Smooth muscle cell (in vitro differentiated cells): ENCODE results near the gene STRA6. TPM values are rescaled to one million over a fixed set of nuclear protein-coding genes. Genes with fewer than 3 reads are reported as not detected.

Experiments used
- DNase-seq: peaks from one replicate; lab custom pipeline; 2025; ENCODE audit not compliant: unreplicated experiment; lab: John Stamatoyannopoulos, UW
- H2AFZ ChIP-seq: fragments of 200-600 bp; sonication (generic); 2 replicates; pipeline ENCODE4 v1.6.0; 2016; ENCODE audit warnings: antibody characterized with exemption, low read depth, mild to moderate bottlenecking
- H3F3A ChIP-seq: fragments of 200-600 bp; sonication (generic); 2 replicates; pipeline ENCODE4 v1.6.0; 2017; ENCODE audit warnings: antibody characterized with exemption, low read depth
- H3K27ac ChIP-seq: fragments of 200-600 bp; sonication (generic); 2 replicates; pipeline ENCODE4 v1.5.1; 2016; ENCODE audit warnings: low read depth, mild to moderate bottlenecking
- H3K27me3 ChIP-seq: fragments of 200-600 bp; sonication (generic); 2 replicates; pipeline ENCODE4 v1.6.1; 2016; ENCODE audit warnings: low read depth, mild to moderate bottlenecking
- H3K36me3 ChIP-seq: fragments of 200-600 bp; sonication (generic); 2 replicates; pipeline ENCODE4 v1.5.1; 2016; ENCODE audit warnings: low read depth
- H3K4me1 ChIP-seq: fragments of 200-600 bp; sonication (generic); 2 replicates; pipeline ENCODE4 v1.5.1; 2016; ENCODE audit warnings: low read depth
- H3K4me2 ChIP-seq: fragments of 200-600 bp; sonication (generic); 2 replicates; pipeline ENCODE4 v1.6.0; 2016; ENCODE audit warnings: mild to moderate bottlenecking
- H3K4me3 ChIP-seq: fragments of 200-600 bp; sonication (generic); 2 replicates; pipeline ENCODE4 v1.5.1; 2016; ENCODE audit warnings: mild to moderate bottlenecking
- H3K79me2 ChIP-seq: fragments of 200-600 bp; sonication (generic); 2 replicates; pipeline ENCODE4 v1.6.0; 2016; ENCODE audit warnings: low read depth, mild to moderate bottlenecking
- H3K9ac ChIP-seq: fragments of 200-600 bp; sonication (generic); 2 replicates; pipeline ENCODE4 v1.6.0; 2016; ENCODE audit warnings: low read depth
- H3K9me3 ChIP-seq: fragments of 200-600 bp; sonication (generic); replicated peaks from 2 replicates; pipeline ENCODE4 v1.5.1; 2016; ENCODE audit warnings: low read depth
- H4K20me1 ChIP-seq: fragments of 200-600 bp; sonication (generic); 2 replicates; pipeline ENCODE4 v1.6.0; 2016; ENCODE audit warnings: low read depth
- CTCF ChIP-seq: fragments of 200-600 bp; sonication (generic); IDR thresholded peaks from 2 replicates; pipeline ENCODE4 v1.5.1; 2017; ENCODE audit warnings: borderline replicate concordance, mild to moderate bottlenecking, antibody characterized with exemption; ENCODE audit not compliant: insufficient read depth, poor library complexity, severe bottlenecking
- WGBS: methylation state at CpG from one replicate; pipeline ENCODE4 v1.1.7; 2016; ENCODE audit warnings: low lambda C conversion rate; 5-methylcytosine and 5-hydroxymethylcytosine counted together
- polyA plus RNA-seq: library from polyadenylated mRNA; unstranded; fragments of >200 nt; fragmentation: Nextera tagmentation; extraction: Ambion mirVana; gene quantifications from 2 replicates; pipeline ENCODE4 v1.2.1, GENCODE V29; 2016
- total RNA-seq: library from RNA; depleted of rRNA; stranded (reverse); fragments of >200 nt; gene quantifications from 2 replicates; pipeline ENCODE4 v1.2.3, GENCODE V29; 2014

The STRA6 gene
- total and polyA plus RNA-seq, 2 experiments from 2014 or later: 124 to 253 TPM

DNA sequence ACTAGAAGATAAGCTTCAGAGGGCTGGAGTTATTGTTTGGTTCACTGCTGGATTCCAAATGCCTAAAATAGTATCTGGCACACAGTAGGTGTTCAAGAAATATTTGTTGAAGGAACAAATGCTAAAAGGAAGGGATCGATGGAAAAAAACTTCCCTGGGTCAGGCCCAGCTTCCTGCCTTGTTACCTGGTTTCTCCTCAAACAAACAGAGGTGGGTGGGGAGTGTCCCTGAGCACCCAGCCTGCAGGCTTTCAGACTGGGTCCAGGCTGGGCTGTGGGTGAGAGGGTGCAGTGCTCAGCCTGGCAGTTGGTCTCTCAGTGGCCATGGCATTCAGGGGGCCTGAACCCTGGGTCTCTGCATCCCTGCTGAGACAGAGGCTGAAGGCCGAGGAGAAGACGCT, 14.4 kb upstream of the STRA6 start:
- WGBS: 97% methylated on average over 3 of the region's 3 CpGs
- Histone ChIP-seq H3K79me2 (no peaks in the 10 kb centered on the region), H3K27me3 (no peaks in the 10 kb centered on the region), H3K4me3 (no peak overlapping the region), H3K4me1 (peaks cover 47% of the 10 kb centered on the region), H3K36me3 (no peaks in the 10 kb centered on the region), H3K9ac (no peak overlapping the region), H4K20me1 (no peaks in the 10 kb centered on the region), H3K9me3 (no peaks in the 10 kb centered on the region), H3K4me2 (no peak overlapping the region), H2AFZ (no peak overlapping the region), H3F3A (peaks cover 8% of the 10 kb centered on the region), H3K27ac (no peak overlapping the region)
- no peak for TF ChIP-seq CTCF
- DNase-seq: no peak

DNA sequence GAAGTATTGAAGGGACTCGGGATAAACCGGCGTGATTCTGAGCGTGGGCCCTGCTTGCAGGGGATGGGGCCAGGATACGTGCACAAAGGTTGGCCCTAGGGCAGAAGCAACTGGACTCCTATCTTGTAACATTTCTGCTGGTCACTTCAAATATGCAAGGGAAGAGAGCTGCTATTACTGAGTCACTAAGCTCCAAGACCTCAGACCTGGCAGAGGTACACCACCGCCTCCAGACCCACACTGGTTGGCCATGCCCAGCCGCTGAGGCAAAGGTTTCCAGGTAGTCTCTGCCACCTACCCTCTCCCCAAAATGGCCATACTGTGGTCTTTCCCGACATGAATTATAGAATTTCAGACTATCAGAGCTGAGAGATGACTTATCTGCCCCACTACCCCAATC, 13.4 kb upstream of the STRA6 start:
- DNase-seq: no peak
- Histone ChIP-seq H3K4me3 (no peak overlapping the region), H2AFZ (no peak overlapping the region), H3K27ac (no peak overlapping the region), H3K9me3 (no peaks in the 10 kb centered on the region), H4K20me1 (no peaks in the 10 kb centered on the region), H3K9ac (no peak overlapping the region), H3K79me2 (no peaks in the 10 kb centered on the region), H3F3A (peaks cover 8% of the 10 kb centered on the region), H3K4me1 (peaks cover 40% of the 10 kb centered on the region), H3K36me3 (no peaks in the 10 kb centered on the region), H3K4me2 (no peak overlapping the region), H3K27me3 (no peaks in the 10 kb centered on the region)
- no peak for TF ChIP-seq CTCF
- 74% methylated on average over 8 of the region's 8 CpGs for whole genome bisulfite sequencing

DNA sequence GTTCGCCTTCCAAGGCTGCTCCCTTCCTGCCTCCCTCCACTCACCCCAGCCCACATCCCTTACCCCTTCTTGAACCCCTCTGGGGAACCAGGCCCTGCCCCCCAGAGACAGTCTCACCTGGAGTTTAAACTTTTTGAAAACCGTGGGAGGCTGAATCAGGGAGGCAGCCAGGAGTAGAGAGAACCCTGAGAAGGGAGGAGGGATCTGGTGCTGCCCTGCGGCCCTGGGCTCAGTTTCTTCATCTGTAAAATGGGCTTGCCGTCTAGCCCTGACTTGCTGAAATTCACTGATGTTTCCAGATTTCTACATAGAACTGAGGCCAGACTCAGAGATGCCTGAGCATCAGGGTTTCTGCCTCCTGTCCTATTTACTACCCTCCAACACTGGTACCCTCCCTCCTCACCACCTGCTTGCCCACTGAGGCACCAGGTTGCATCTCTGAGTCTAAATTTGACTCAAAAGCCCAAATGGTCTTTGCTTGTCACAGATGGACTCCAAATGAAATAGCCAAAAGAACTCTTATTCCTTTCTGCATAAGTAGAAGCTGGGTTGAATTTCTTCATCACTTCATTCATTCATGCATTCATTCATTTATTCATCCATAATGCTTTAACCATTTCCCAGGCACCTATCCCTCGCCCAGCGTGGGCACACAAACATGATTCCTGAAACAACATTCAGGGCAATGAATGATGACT, 11.9 kb upstream of the STRA6 start:
- DNase-seq: no peak
- H3K27ac ChIP-seq: peak overlapping the region; percentile 3
- peaks cover 8% of the 10 kb centered on the region for H3F3A ChIP-seq
- H3K9me3 ChIP-seq: no peaks in the 10 kb centered on the region
- H3K4me3 ChIP-seq: no peak overlapping the region
- H3K79me2 ChIP-seq: no peaks in the 10 kb centered on the region
- no peaks in the 10 kb centered on the region for H3K27me3 ChIP-seq
- H3K4me1 ChIP-seq: peaks cover 40% of the 10 kb centered on the region
- H4K20me1 ChIP-seq: no peaks in the 10 kb centered on the region
- 74% methylated on average over 6 of the region's 6 CpGs for WGBS
- peak overlapping the region; percentile 51 for H3K4me2 ChIP-seq
- H2AFZ ChIP-seq: no peak overlapping the region
- no peak for TF ChIP-seq CTCF
- H3K36me3 ChIP-seq: no peaks in the 10 kb centered on the region
- H3K9ac ChIP-seq: no peak overlapping the region

DNA sequence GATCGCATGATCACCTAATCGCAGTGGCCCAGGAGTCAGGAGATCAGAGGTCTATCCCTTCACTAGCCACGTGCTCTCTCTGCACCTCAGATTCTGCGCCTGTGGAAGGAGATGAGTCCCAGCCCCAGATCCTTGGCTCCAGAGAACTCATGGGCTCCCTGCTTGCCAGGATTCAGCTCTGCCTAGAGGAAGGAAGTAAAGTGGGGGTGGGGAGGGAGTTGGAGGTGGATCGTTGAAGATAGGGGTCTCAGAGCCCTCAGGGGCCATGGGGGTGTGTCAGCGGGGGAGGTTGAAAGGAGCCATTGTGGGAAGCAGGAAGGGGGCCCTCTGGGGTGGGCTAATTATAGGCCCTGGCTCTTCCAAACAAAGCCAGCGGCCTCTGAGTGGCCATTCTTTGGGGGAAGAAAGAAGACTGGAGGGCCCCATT, 11.3 kb upstream of the STRA6 start:
- 55% methylated on average over 7 of the region's 7 CpGs for WGBS
- no peaks in the 10 kb centered on the region for H3K9me3 ChIP-seq
- no peak overlapping the region for H3K4me3 ChIP-seq
- DNase-seq: no peak
- peaks cover 8% of the 10 kb centered on the region for H3F3A ChIP-seq
- H3K4me1 ChIP-seq: peaks cover 46% of the 10 kb centered on the region
- no peak overlapping the region for H2AFZ ChIP-seq
- TF ChIP-seq CTCF: no peak
- H3K79me2 ChIP-seq: no peaks in the 10 kb centered on the region
- no peaks in the 10 kb centered on the region for H3K36me3 ChIP-seq
- H4K20me1 ChIP-seq: no peaks in the 10 kb centered on the region
- H3K9ac ChIP-seq: no peak overlapping the region
- no peaks in the 10 kb centered on the region for H3K27me3 ChIP-seq
- no peak overlapping the region for H3K27ac ChIP-seq
- no peak overlapping the region for H3K4me2 ChIP-seq
